Ascending aorta (tissue), 2 donors: ENCODE results near the gene TPK1. TPM values are rescaled to one million over a fixed set of nuclear protein-coding genes. Genes with fewer than 3 reads are reported as not detected.

Experiments
- DNase-seq, 2 donors: peaks; one replicate each; pipeline ENCODE4 v3.0.0-alpha.2; 2019; ENCODE audit warnings: low spot score in 2 of 2
- H3K27ac ChIP-seq, 2 donors: fragments of 200-600 bp; sonication (generic); one replicate each; pipeline ENCODE4 v1.5.1; 2016 to 2017; ENCODE audit warnings: mild to moderate bottlenecking in 1 of 2
- H3K27me3 ChIP-seq: fragments of 200-600 bp; sonication (generic); one replicate; pipeline ENCODE4 v1.5.1; 2017
- H3K36me3 ChIP-seq, 2 donors: fragments of 200-600 bp; sonication (generic); one replicate each; pipeline ENCODE4 v1.5.1; 2016
- H3K4me1 ChIP-seq, 2 donors: fragments of 200-600 bp; sonication (generic); one replicate each; pipeline ENCODE4 v1.5.1; 2016 to 2017; ENCODE audit warnings: mild to moderate bottlenecking in 1 of 2
- H3K4me3 ChIP-seq, 2 donors: fragments of 200-600 bp; sonication (generic); one replicate each; pipeline ENCODE4 v1.5.1; 2016 to 2017; ENCODE audit warnings: mild to moderate bottlenecking in 1 of 2
- H3K9me3 ChIP-seq, 2 donors: fragments of 200-600 bp; sonication (generic); one replicate each; pipeline ENCODE4 v1.5.1; 2016
- CTCF ChIP-seq, 3 experiments: fragments of 200-600 bp in 2 of 3; fragments of 450-650 bp in 1 of 3; sonication (generic) in 2 of 3; IDR thresholded peaks; one replicate each; pipeline ENCODE4 v1.5.1; 2016 to 2019; ENCODE audit warnings: antibody characterized with exemption in 3 of 3, mild to moderate bottlenecking in 1 of 3, moderate library complexity in 1 of 3
- intact Hi-C: fragments of 100-400 bp; cut with DNase I; formaldehyde crosslinking; loops from one replicate; pipeline ENCODE4 v1.15.1; 2023
- total RNA-seq: library from RNA; depleted of rRNA; stranded (reverse); fragments of >200 nt; gene quantifications from one replicate; pipeline ENCODE4 v1.1.0, GENCODE V29; 2016

The TPK1 gene
- total RNA-seq, 1 donor from 2014 or later, result 3.7 TPM

GRCh38 chr7:144415858-144416257, 420.0 kb downstream of the TPK1 start:
- H3K36me3 ChIP-seq, result no peaks in the 10 kb centered on the region
- no peaks in the 10 kb centered on the region for H3K27me3 ChIP-seq
- H3K9me3 ChIP-seq, result no peaks in the 10 kb centered on the region
- H3K4me3 ChIP-seq, result no peak overlapping the region
- no peak overlapping the region for H3K27ac ChIP-seq
- TF ChIP-seq CTCF (IDR thresholded peaks at IDR 0.05), result no peak
- no peaks in the 10 kb centered on the region for H3K4me1 ChIP-seq
- DNase-seq, result no peak
- intact Hi-C loops, result no loop called here

GRCh38 chr7:144414815-144415214, 421.0 kb downstream of the TPK1 start:
- no peak for DNase-seq
- intact Hi-C loops, result no loop called here

GRCh38 chr7:144410441-144410840, 425.4 kb downstream of the TPK1 start:
- Histone ChIP-seq H3K9me3 (no peaks in the 10 kb centered on the region), H3K36me3 (no peaks in the 10 kb centered on the region), H3K4me1 (no peaks in the 10 kb centered on the region), H3K27ac (no peak overlapping the region), H3K4me3 (no peak overlapping the region), H3K27me3 (no peaks in the 10 kb centered on the region)
- TF ChIP-seq CTCF (IDR thresholded peaks at IDR 0.05), result no peak
- intact Hi-C loops, result no loop called here
- no peak for DNase-seq

More at GRCh38 chr7:144414815-144415214, 421.0 kb downstream of the TPK1 start:
- no peaks in the 10 kb centered on the region for H3K4me1 ChIP-seq
- no peak for TF ChIP-seq CTCF (IDR thresholded peaks at IDR 0.05)
- H3K9me3 ChIP-seq, result no peaks in the 10 kb centered on the region
- H3K36me3 ChIP-seq, result no peaks in the 10 kb centered on the region
- no peak overlapping the region for H3K27ac ChIP-seq
- no peaks in the 10 kb centered on the region for H3K27me3 ChIP-seq
- H3K4me3 ChIP-seq, result no peak overlapping the region

- intact Hi-C loops, result loop anchor here (2.0 kb wide), 1 partner anchor 21 kb away; no protein-coding TSS in a partner anchor
- Histone ChIP-seq H3K4me1 (no peaks in the 10 kb centered on the region), H3K27me3 (no peaks in the 10 kb centered on the region), H3K36me3 (no peaks in the 10 kb centered on the region), H3K4me3 (no peak overlapping the region), H3K9me3 (no peaks in the 10 kb centered on the region), H3K27ac (no peak overlapping the region)
- no peak for DNase-seq
- no peak for TF ChIP-seq CTCF (IDR thresholded peaks at IDR 0.05)
Measured at GRCh38 chr7:144408121-144408520, 427.7 kb downstream of the TPK1 start.

- H3K27me3 ChIP-seq, result no peaks in the 10 kb centered on the region
- TF ChIP-seq CTCF (IDR thresholded peaks at IDR 0.05), result no peak
- no peaks in the 10 kb centered on the region for H3K4me1 ChIP-seq
- H3K27ac ChIP-seq, result no peak overlapping the region
- H3K9me3 ChIP-seq, result no peaks in the 10 kb centered on the region
- no peak overlapping the region for H3K4me3 ChIP-seq
- H3K36me3 ChIP-seq, result no peaks in the 10 kb centered on the region
- intact Hi-C loops, result no loop called here
- no peak for DNase-seq
Measured at GRCh38 chr7:144407266-144407931, 428.5 kb downstream of the TPK1 start.

- Histone ChIP-seq H3K9me3 (no peaks in the 10 kb centered on the region), H3K4me3 (no peak overlapping the region), H3K36me3 (no peaks in the 10 kb centered on the region), H3K4me1 (no peaks in the 10 kb centered on the region), H3K27ac (no peak overlapping the region), H3K27me3 (no peaks in the 10 kb centered on the region)
- TF ChIP-seq CTCF (IDR thresholded peaks at IDR 0.05), result no peak
- DNase-seq, result no peak
- intact Hi-C loops, result no loop called here
Measured at GRCh38 chr7:144404946-144405345, 430.9 kb downstream of the TPK1 start.
